Left ventricle myocardium inferior (tissue), 1 donor: ENCODE results near the gene EPHB3. TPM values are rescaled to one million over a fixed set of nuclear protein-coding genes. Genes with fewer than 3 reads are reported as not detected.

Experiments used
- DNase-seq: peaks from one replicate; pipeline ENCODE4 v3.0.0-alpha.2; 2020
- H3K27ac ChIP-seq: fragments of 200-600 bp; replicated peaks from 2 replicates; pipeline ENCODE4 v1.8.0; 2021
- H3K27me3 ChIP-seq: fragments of 200-600 bp; 2 replicates; pipeline ENCODE4 v1.8.0; 2021; ENCODE audit warnings: low read depth
- H3K36me3 ChIP-seq: fragments of 200-600 bp; 2 replicates; pipeline ENCODE4 v1.8.0; 2021
- H3K4me1 ChIP-seq: fragments of 200-600 bp; 2 replicates; pipeline ENCODE4 v1.8.0; 2021
- H3K4me3 ChIP-seq: fragments of 200-600 bp; 2 replicates; pipeline ENCODE4 v1.8.0; 2021; ENCODE audit warnings: mild to moderate bottlenecking, moderate library complexity
- H3K9me3 ChIP-seq: fragments of 200-600 bp; replicated peaks from 2 replicates; pipeline ENCODE4 v1.8.0; 2021
- intact Hi-C: fragments of 100-400 bp; cut with micrococcal nuclease; formaldehyde crosslinking; loops from one replicate; pipeline ENCODE4 v1.11.0; 2022
- total RNA-seq: library from RNA; stranded (reverse); fragmentation: NEBNext Ultra II Directional; extraction: Animal tissue kit (Norgen Biotek cat#: 25700); gene quantifications from one replicate; pipeline ENCODE4 v1.2.1, GENCODE V29; 2021
- TF ChIP-seq, protein P1 (sequence below): fragments of 200-600 bp; IDR thresholded peaks from 2 replicates; pipeline ENCODE4 v1.8.0; 2021; ENCODE audit warnings: antibody characterized with exemption, mild to moderate bottlenecking, borderline replicate concordance
- donor health status: DM: no; HTN: yes; CAD: no; lungs with severe emphysema.

EPHB3 gene
- total RNA-seq, 1 donor from 2014 or later: 5.0 TPM

GRCh38 chr3:184562878-184563560 lies 1.4 kb downstream of the EPHB3 start:
- H3K27me3 ChIP-seq: peaks cover 30% of the 10 kb centered on the region
- no peaks in the 10 kb centered on the region for H3K9me3 ChIP-seq
- H3K27ac ChIP-seq: peak overlapping the region; percentile 63
- TF ChIP-seq, protein P1, sequence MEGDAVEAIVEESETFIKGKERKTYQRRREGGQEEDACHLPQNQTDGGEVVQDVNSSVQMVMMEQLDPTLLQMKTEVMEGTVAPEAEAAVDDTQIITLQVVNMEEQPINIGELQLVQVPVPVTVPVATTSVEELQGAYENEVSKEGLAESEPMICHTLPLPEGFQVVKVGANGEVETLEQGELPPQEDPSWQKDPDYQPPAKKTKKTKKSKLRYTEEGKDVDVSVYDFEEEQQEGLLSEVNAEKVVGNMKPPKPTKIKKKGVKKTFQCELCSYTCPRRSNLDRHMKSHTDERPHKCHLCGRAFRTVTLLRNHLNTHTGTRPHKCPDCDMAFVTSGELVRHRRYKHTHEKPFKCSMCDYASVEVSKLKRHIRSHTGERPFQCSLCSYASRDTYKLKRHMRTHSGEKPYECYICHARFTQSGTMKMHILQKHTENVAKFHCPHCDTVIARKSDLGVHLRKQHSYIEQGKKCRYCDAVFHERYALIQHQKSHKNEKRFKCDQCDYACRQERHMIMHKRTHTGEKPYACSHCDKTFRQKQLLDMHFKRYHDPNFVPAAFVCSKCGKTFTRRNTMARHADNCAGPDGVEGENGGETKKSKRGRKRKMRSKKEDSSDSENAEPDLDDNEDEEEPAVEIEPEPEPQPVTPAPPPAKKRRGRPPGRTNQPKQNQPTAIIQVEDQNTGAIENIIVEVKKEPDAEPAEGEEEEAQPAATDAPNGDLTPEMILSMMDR: no peak
- no peaks in the 10 kb centered on the region for H3K36me3 ChIP-seq
- H3K4me1 ChIP-seq: peaks cover 27% of the 10 kb centered on the region
- peak overlapping the region; percentile 81 for H3K4me3 ChIP-seq
- no peak for DNase-seq
- intact Hi-C loops: no loop called here

- H3K27me3 ChIP-seq: peaks cover 25% of the 10 kb centered on the region
- DNase-seq: no peak
- TF ChIP-seq, protein P1: no peak
- no peaks in the 10 kb centered on the region for H3K36me3 ChIP-seq
- peaks cover 32% of the 10 kb centered on the region for H3K4me1 ChIP-seq
- H3K27ac ChIP-seq: peak overlapping the region; percentile 63
- peak overlapping the region; percentile 81 for H3K4me3 ChIP-seq
- H3K9me3 ChIP-seq: no peaks in the 10 kb centered on the region
- intact Hi-C loops: no loop called here
Measured at GRCh38 chr3:184563561-184563925, 2.0 kb downstream of the EPHB3 start.

- peaks cover 38% of the 10 kb centered on the region for H3K4me1 ChIP-seq
- H3K4me3 ChIP-seq: peak overlapping the region; percentile 81
- no peak for DNase-seq
- TF ChIP-seq, protein P1: no peak
- H3K9me3 ChIP-seq: no peaks in the 10 kb centered on the region
- H3K27ac ChIP-seq: peak overlapping the region; percentile 63
- H3K27me3 ChIP-seq: peaks cover 21% of the 10 kb centered on the region
- no peaks in the 10 kb centered on the region for H3K36me3 ChIP-seq
- intact Hi-C loops: no loop called here
Measured at GRCh38 chr3:184563941-184564684, 2.5 kb downstream of the EPHB3 start.

DNA sequence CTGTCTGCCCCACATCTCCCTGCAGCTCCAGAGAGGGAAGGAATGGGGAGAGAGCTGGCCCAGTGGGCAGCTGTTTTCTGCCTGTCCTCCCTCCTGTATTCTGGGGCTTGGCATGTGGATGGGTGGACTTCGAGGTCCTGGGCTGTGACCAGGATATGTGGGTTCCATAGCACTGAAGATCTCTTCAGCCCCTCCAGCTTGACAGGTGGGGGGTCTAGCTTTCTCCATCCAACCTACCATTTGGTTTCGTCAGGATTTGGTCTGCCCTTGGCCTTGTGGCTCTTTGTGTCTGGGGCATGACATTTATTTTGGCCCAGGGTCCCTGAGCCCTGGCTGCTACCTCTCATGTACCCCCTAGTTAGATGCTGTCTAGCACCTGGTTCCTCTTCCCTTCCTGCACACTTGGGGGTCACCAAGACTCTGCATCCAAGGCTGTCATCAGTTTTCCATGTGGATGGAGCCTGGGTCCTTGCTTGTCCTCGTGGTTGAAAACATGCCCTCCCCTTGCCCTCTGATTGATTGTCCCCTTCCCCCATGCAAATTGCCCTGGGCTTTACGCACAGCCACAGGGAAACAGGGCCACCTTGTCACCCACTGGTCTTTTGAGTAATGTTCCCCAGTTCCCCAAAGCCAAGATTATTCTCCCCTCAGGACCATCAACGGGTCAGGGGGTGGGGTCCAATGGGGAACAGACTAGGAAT lies 3.2 kb downstream of the EPHB3 start:
- intact Hi-C loops: no loop called here
- H3K27me3 ChIP-seq: peaks cover 21% of the 10 kb centered on the region
- no peaks in the 10 kb centered on the region for H3K36me3 ChIP-seq
- H3K9me3 ChIP-seq: no peaks in the 10 kb centered on the region
- TF ChIP-seq, protein P1: no peak
- peak overlapping the region; percentile 42 for H3K27ac ChIP-seq
- DNase-seq: no peak
- no peak overlapping the region for H3K4me3 ChIP-seq
- H3K4me1 ChIP-seq: peaks cover 45% of the 10 kb centered on the region

DNA sequence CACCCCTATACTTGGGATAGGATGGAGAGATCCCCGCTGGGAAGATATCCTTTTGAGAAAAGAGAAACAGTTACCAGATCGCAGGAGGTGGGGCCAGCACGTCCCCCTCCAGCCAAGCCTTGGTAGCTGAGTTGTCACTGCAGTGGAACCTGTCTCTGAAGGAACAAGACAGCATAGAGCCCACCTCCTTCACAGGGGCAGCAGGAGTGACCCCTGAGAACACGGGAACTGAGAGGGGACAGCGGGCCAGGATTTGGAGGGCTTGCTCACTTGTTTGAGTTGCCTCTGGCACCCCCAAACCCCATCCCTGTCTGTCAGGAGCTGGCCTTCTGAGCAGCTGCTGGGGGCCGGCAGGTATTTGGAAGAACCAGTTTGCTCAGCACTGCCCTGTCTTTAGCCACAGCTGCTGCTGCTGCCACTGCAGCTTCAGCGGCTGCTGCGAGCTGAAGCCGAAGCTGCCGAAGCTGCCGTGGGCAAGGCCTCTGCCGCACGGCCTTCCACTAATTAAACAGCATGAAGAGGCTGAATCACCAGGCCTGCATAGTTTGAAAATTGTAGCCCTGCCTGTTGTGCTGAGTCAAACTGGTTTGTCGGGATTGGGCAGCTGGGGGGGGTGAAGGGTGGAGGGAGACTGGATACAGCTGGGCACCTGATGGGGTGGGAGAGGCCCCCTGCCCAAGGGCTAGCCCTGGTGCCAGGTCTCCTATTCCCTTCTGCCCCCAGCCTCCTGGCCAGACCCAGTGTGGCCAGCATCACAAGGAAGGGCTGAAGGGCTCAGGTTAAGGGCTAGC lies 4.0 kb downstream of the EPHB3 start:
- peak overlapping the region; percentile 42 for H3K27ac ChIP-seq
- peaks cover 47% of the 10 kb centered on the region for H3K4me1 ChIP-seq
- intact Hi-C loops: no loop called here
- no peaks in the 10 kb centered on the region for H3K36me3 ChIP-seq
- TF ChIP-seq, protein P1: no peak
- H3K9me3 ChIP-seq: no peaks in the 10 kb centered on the region
- no peak for DNase-seq
- H3K27me3 ChIP-seq: peaks cover 25% of the 10 kb centered on the region
- no peak overlapping the region for H3K4me3 ChIP-seq
